Astrocyte of the spinal cord (primary cell): ENCODE data around the gene NMRK1.

Experiments used
- DNase-seq: peaks from one replicate; pipeline ENCODE4 v3.0.0; 2011; ENCODE audit warnings: low read depth, low spot score
- H3K4me3 ChIP-seq: 2 replicates; pipeline ENCODE4 v1.5.1; 2011; ENCODE audit warnings: low read depth, mild to moderate bottlenecking, low read length, moderate library complexity
- in situ Hi-C: cut with HindIII; loops from 2 replicates; pipeline ENCODE4 v1.10.0; 2017; ENCODE audit warnings: low sequenced_read_pairs
- TF ChIP-seq, protein P1 (sequence below): IDR thresholded peaks from 2 replicates; pipeline ENCODE4 v1.5.1; 2012; ENCODE audit warnings: low read depth, mild to moderate bottlenecking, low read length, inconsistent platforms

Gene NMRK1

DNA sequence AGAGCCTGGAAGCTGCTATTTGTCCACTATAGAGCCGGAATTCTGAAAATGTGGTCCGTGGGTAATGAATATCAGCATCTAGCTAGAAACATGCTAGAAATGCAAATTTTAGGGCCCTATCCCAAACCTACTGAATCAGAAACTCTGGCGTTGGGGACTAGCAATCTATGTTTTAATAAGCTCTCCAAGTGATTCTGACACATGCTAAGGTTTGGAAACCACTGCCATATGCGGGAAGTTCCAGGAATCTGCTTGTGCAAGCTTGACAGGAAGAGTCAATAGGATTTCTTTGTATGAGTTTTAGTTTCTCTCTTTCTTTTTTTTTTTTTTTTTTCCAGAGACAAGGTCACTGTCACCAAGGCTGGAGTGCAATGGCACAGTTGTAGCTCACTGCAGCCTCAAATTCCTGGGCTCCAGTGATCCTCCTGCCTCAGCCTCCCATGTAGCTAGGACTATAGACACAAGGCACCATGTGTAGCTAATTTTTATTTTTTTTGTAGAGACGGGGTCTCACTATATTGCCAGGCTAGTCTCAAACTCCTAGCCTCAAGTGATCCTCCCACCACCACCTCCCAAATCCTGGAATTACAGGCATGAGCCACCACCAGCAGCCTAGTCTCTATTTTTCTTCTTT is 33.5 kb downstream of the NMRK1 start:
- TF ChIP-seq, protein P1, sequence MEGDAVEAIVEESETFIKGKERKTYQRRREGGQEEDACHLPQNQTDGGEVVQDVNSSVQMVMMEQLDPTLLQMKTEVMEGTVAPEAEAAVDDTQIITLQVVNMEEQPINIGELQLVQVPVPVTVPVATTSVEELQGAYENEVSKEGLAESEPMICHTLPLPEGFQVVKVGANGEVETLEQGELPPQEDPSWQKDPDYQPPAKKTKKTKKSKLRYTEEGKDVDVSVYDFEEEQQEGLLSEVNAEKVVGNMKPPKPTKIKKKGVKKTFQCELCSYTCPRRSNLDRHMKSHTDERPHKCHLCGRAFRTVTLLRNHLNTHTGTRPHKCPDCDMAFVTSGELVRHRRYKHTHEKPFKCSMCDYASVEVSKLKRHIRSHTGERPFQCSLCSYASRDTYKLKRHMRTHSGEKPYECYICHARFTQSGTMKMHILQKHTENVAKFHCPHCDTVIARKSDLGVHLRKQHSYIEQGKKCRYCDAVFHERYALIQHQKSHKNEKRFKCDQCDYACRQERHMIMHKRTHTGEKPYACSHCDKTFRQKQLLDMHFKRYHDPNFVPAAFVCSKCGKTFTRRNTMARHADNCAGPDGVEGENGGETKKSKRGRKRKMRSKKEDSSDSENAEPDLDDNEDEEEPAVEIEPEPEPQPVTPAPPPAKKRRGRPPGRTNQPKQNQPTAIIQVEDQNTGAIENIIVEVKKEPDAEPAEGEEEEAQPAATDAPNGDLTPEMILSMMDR = no peak
- H3K4me3 ChIP-seq = no peak overlapping the region
- DNase-seq = no peak
- in situ Hi-C loops = no loop called here

DNA sequence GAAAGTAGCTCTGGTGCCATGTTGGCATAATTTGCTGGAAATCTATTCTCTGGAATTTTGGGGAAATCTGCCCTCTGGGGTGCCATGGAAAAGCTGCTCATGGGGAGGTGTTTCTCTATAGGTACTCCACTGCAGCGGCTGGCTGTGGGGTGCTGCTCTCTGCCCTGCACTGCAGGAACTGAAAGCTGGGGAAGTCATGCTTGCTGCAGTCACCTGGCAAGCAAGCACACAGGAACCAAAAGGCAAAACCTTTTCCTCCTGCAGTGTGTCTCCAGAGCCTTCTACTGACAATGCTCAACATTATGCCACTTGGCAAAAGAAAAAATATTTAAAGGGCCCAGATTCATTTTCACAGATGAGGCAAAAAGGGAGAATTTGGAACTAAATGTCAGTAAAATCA is 34.1 kb downstream of the NMRK1 start:
- DNase-seq = no peak
- in situ Hi-C loops = no loop called here
- no peak overlapping the region for H3K4me3 ChIP-seq
- TF ChIP-seq, protein P1 = no peak

DNA sequence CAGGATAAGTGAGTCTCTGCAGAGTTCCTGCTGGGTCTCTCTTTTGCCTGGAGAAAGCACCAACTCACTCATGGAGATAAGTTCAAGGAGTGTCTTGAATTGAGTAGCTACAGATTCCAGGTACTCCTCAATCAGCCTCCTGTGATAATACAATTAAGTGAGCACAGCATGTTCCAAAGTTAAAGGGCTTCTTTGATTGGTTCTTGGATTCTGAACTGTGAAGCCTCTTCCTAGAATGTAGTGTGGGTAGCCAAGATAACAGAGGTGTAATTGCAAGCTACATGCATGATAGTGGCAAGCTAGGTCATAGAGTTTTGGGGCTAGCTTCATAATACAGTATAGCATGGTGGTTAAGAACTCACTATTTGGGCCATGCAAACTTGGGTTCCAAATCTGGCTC is 36.7 kb downstream of the NMRK1 start:
- in situ Hi-C loops = no loop called here
- H3K4me3 ChIP-seq = no peak overlapping the region
- no peak for DNase-seq
- TF ChIP-seq, protein P1 = no peak

DNA sequence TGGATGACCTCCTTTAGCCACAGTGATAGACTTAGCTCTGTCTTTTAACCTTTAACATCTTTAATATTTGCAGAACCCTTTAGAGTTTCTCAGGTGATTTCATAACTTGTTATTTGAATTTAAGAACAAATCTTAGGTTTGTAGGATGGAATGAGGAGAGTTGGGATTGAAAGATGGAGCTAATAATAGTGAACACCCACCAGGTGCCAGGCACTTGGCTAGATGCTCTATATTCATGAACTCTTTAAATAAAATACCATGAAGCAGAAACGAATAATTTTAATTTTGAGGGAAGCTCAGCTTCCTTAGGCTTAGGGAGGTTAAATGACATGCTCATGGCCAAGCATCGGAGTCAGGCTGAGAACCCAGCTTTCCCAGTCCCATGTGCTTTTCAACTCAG is 40.4 kb downstream of the NMRK1 start:
- H3K4me3 ChIP-seq = no peak overlapping the region
- TF ChIP-seq, protein P1 = no peak
- in situ Hi-C loops = no loop called here
- DNase-seq = no peak

DNA sequence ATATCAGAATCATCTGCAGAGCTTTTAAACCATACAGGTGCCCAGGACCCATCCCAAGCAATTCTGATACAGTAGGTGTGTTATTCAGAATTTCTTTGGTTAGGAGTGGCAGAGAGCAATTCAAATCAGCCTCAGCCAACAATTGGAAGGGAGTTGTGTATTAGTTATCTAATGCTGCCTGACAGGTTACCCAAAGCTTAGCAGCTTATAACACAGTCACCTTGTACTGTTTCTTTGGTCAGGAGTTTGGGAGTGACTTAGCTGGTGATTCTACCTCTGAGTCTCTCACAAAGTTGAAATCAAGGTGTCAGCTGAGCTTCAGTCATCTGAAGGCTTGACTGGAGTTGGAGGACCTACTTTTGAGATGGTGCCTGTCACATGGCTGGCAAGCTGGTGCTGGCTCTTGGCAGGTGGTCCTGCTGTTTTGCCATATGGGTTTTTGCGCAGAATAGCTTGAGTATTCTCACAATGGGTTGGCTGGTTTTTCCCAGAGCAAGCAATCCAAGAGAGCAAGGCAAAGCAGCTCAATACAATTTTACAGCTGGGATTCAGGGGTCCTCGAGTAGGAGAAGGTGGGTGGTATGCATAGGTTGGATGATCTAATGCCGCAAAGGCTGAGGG is 41.1 kb downstream of the NMRK1 start:
- DNase-seq = no peak
- in situ Hi-C loops = no loop called here
- TF ChIP-seq, protein P1 = no peak
- no peak overlapping the region for H3K4me3 ChIP-seq

DNA sequence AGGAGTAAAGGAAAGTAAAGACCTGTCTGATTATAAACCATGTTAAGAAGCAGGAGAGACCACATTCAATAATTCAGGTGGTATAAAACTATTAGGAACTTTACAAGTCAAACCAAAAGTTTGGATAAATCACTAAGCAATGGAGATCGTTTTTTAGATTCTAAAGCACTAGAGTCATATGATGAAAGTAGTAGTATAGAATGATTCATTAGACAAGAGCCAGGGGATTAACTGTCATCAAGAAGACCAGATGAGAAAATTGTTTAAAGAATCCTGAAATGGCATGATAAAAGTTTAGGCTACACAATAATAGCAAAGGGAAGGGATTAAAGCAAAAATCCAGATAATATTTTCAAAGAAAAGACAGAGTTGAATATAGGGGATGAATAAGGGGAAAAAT is 46.9 kb downstream of the NMRK1 start:
- in situ Hi-C loops = no loop called here
- no peak for DNase-seq
- H3K4me3 ChIP-seq = no peak overlapping the region
- TF ChIP-seq, protein P1 = no peak
